ENCODE data around the gene P2RX7. TPM values are rescaled to one million over a fixed set of nuclear protein-coding genes. Genes with fewer than 3 reads are reported as not detected.
"Not testable (repeated sequence)": the region's sequence is repeated elsewhere in the genome, so short reads cannot be mapped to it uniquely, and the experiment has no call there.

P2RX7 gene
- total RNA-seq, 1 donor from 2014 or later: 1.2 TPM

- no peak for FAIRE-seq
- DNase-seq (ENCODE audit: low spot score in 2 of 2): no peak
Observed at GRCh38 chr12:121131941-121132341, 735 bp upstream of the P2RX7 start.

- no peak for DNase-seq (ENCODE audit: low spot score in 2 of 2)
- no peak for FAIRE-seq
Observed at GRCh38 chr12:121133838-121134237, 1.2 kb downstream of the P2RX7 start.

GRCh38 chr12:121135320-121135719, 2.6 kb downstream of the P2RX7 start:
- DNase-seq (ENCODE audit: low spot score in 2 of 2): no peak
- no peak for FAIRE-seq

- no peak for FAIRE-seq
- no peak for DNase-seq (ENCODE audit: low spot score in 2 of 2)
Observed at GRCh38 chr12:121137512-121137911, 4.8 kb downstream of the P2RX7 start.

GRCh38 chr12:121138284-121138683, 5.6 kb downstream of the P2RX7 start:
- FAIRE-seq (no peak), DNase-seq (ENCODE audit: low spot score in 2 of 2) (no peak)

DNA sequence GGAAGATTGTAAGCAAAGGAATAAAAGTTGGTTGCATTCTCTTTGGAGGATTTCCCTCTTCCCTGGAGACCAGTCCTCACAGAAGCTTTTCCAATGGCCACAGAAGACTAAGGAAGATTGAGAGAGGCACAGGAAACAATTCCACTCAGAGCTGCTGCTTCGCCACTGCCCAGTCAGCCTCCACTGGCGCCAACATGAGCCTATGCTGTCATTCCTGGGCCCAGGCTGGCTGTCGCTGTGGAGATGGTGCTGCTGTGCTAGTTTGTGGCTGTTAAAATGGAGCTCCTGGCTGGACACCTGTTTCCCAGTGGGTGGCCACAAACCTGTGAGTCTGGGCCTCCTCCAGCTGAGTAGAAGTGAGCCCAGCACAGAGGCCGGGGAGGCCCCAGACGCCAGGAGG, 6.6 kb downstream of the P2RX7 start:
- DNase-seq (ENCODE audit: low spot score in 2 of 2) (no peak), FAIRE-seq (no peak)

GRCh38 chr12:121142171-121142950, 9.7 kb downstream of the P2RX7 start:
- no peak for FAIRE-seq
- DNase-seq (ENCODE audit: low spot score in 2 of 2): no peak

DNA sequence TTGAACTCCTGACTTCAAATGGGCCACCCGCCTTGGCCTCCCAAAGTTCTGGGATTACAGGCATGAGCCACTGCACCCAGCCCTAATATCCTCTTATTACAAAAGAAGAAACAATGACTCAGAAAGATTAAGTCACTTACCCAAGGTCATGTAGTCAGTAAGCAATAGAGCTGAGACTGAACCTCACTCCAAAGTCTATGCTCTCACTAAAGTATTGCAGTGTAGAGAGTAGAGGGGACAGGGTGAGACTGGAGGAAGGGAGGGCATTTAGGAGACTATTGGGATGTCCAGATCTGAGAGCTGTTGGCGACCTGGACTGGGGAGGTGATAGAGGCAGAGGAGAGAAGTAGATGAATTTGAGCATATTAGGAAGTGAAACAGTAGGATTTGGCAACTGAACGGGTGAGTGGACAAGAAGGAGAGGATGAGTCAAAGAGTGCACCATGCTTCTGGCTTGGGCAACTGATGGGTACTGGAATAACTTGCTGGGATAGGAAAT, 11.8 kb downstream of the P2RX7 start:
- FAIRE-seq (no peak), DNase-seq (ENCODE audit: low spot score in 2 of 2) (no peak)

DNA sequence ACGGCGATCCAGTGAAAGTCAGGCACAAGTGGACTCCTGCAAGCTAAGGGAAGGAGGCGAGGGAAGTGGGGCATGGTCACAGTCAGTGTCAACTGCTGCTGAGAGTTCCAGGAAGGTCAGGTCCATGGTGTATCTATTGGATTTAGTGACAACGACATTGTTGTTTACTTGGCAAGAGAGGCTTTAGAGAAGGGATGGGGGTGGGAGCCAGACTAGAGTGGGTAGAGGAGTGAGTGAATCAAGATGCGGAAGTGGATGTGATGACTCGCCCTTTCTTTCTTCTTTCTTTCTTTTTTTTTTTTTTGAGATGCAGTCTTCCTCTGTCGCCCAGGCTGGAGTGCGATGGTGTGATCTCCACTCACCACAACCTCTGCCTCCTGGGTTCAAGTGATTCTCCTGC, 12.5 kb downstream of the P2RX7 start:
- FAIRE-seq (no peak), DNase-seq (ENCODE audit: low spot score in 2 of 2) (no peak)

DNA sequence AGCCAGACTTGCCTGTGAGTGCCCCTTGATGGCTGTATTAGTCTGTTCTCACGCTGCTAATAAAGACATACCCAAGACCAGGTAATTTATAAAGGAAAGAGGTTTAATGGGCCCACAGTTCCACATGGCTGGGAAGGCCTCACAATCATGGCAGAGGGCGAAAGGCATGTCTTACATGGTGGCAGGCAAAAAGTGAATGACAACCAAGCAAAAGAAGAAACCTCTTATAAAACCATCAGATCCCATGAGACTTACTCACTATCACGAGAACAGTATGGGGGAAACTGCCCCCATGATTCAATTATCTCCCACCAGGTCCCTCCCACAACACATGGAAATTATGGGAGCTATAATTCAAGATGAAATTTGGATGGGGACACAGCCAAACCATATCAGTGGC, 16.6 kb downstream of the P2RX7 start:
- DNase-seq (ENCODE audit: low spot score in 2 of 2); FAIRE-seq: not testable (repeated sequence)

GRCh38 chr12:121154793-121155375, 22.2 kb downstream of the P2RX7 start:
- no peak for FAIRE-seq
- no peak for DNase-seq (ENCODE audit: low spot score in 2 of 2)

DNA sequence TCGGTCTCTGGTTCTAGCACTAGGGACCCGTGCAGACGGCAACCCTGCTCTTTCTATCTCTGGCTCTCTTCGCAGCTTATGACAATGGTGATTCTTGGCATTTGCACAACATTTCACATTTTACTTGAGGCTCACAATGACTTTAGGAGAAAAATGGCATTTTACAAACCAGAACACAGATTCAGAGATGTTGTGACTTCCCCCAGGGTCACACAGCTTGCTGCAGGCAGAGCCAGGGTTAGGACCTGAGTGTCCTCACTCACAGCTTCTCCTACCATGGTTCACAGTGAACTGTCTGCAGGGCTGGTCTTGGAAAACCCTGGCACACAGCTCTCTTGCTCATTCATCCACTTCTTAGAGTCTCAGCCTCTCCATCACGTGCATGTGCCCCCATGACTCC, 23.7 kb downstream of the P2RX7 start:
- no peak for FAIRE-seq

DNA sequence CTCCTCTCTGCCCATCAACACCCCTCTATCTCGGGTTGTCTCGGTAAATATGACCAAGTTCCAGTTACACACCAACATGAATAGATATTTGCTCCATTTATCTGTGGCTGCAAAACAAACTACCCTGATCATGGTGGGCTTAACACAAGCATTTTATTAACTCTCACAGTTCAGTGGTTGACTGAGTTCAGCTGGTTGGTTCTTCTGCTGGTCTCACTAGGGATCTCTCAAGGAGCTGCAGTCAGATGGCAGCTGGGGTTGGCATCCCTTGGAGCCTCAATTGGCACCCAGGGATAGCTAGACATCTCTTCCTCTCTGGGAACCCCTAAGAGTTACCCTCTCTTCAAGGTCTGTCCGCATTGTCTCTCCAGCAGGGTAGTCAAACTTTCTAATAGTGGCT, 25.4 kb downstream of the P2RX7 start:
- no peak for FAIRE-seq
- no peak for DNase-seq (ENCODE audit: low spot score in 2 of 2)

More for the DNA sequence above, 23.7 kb downstream of the P2RX7 start:
- DNase-seq (ENCODE audit: low spot score in 2 of 2): no peak

DNA sequence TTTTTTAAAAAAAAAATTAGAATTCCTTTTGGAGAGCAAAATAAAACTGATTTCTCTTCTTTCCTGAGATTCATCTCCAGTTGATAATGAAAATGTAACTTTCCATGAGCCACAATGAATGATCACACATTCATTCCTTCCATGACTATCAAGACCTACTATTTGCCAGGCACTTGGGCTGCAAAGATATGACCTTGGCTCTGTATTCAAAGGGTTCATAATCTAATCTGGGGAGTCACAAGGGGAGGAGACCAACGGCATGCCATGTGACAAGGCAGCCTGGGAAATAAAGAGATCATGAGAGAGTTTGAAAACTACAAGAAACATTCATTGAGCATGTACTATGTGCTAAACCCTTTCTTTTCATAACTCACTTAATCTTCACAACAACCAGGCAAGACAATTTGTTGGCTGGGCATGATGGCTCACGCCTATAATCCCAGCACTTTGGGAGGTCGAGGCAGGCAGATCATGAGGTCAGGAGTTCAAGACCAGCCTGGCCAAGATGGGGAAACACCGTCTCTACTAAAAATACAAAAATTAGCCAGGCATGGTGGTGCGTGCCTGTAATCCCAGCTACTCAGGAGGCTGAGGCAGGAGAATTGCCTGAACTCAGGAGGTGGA, 26.2 kb downstream of the P2RX7 start:
- DNase-seq (ENCODE audit: low spot score in 2 of 2): not testable (repeated sequence)

GRCh38 chr12:121159467-121160307, 27.0 kb downstream of the P2RX7 start:
- no peak for FAIRE-seq
- DNase-seq (ENCODE audit: low spot score in 2 of 2): no peak

More for the DNA sequence above, 26.2 kb downstream of the P2RX7 start:
- FAIRE-seq: not testable (repeated sequence)

DNA sequence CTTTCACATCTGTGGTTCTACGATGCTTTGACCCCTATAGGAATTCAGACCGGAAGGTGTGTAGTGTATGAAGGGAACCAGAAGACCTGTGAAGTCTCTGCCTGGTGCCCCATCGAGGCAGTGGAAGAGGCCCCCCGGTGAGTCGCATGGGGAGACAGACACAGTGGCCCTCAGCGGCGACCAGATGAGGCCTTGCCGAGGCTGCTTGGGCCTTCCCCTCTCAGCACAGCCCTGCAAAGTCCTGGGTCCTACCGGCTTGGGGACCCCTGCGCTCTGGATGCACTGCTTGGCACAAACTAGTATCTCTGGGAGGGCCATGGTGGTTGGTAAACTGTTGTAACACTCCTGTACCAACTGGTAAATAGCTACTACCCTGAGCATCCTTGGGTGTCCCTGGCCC, 29.7 kb downstream of the P2RX7 start:
- DNase-seq (ENCODE audit: low spot score in 2 of 2) (no peak), FAIRE-seq (no peak)

DNA sequence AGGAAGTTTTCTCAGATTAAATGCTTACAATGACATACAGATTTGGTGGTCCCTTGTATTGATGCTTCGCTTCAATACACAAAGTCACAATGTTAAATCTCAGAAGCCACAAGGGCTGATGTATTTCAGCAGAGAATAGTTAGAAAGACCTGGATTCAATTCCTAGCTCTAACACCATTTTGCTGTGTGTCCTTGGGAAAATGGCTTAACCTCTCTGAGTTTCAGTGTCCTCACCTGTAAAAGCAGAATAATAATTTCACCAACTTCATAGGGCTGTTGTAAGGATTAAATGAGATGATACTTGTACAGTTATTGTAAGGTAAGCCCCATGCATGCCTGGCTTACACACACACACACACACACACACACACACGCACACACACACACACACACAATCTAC, 30.3 kb downstream of the P2RX7 start:
- FAIRE-seq (no peak), DNase-seq (ENCODE audit: low spot score in 2 of 2) (no peak)

GRCh38 chr12:121164839-121165238, 32.2 kb downstream of the P2RX7 start:
- DNase-seq (ENCODE audit: low spot score in 2 of 2); FAIRE-seq: not testable (repeated sequence)

GRCh38 chr12:121165316-121165715, 32.6 kb downstream of the P2RX7 start:
- DNase-seq (ENCODE audit: low spot score in 2 of 2) (no peak), FAIRE-seq (no peak)

DNA sequence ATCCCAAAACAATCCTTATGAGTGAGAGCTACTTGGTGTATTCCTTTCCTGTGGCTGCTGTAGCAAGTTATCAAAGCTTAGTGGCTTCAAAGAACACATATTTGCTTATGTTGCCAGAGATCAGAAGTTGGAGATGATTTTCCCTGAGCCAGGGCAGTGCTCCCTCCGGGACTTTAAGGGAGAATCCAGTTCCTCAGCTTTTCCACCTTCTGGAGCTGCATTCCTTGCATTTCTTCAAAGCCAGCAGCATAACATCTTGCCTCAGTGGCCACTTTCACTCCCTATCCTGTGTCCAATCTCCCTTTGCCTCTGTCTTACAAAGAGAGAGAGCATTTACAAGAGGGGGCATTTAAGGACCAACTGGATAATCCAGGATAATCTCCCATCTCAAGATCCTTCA, 33.7 kb downstream of the P2RX7 start:
- FAIRE-seq (no peak), DNase-seq (ENCODE audit: low spot score in 2 of 2) (no peak)

Data from frontal cortex (tissue), 4 donors.